GM18867 (cell line): Measurements from ENCODE around the gene FOXF1.

Source experiments
- ATAC-seq: cut with Tn5 transposase; IDR thresholded peaks from one replicate; pipeline ENCODE4 v1.9.1; 2021; ENCODE audit warnings: mild to moderate bottlenecking, moderate library complexity; ENCODE audit not compliant: unreplicated experiment

FOXF1 gene

DNA sequence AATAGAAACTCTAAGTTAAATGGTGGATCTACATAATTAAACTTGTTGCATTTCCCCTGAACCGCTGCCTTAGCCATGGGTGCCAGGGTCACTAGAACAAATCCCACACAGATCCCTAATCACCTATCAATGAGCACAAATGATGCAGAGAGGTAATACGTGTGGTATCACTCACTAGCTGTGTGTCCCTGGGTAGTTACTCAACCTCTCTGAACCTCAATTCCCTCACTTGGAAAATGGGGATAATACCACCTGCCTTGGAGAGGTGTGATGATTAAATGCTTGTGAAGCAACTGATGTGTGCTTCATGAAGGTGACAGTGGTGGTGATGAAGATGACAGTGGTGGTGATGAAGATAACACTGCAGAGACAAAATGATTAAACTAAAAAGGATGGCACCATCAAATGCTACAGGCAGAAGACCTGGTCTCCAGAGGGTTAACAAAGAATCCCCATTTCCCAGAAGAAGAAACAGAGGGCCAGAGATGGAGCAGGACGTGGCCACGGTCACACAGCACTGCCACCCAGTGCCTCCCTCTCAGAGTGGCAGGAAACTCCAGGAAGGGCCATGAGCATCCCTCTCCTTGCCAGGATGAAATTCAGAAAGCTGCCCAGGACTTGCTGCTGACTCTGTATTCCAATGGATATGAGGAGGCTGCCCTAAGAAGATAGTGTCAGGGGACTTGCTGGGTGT, 17.9 kb upstream of the FOXF1 start:
- ATAC-seq, result no peak

DNA sequence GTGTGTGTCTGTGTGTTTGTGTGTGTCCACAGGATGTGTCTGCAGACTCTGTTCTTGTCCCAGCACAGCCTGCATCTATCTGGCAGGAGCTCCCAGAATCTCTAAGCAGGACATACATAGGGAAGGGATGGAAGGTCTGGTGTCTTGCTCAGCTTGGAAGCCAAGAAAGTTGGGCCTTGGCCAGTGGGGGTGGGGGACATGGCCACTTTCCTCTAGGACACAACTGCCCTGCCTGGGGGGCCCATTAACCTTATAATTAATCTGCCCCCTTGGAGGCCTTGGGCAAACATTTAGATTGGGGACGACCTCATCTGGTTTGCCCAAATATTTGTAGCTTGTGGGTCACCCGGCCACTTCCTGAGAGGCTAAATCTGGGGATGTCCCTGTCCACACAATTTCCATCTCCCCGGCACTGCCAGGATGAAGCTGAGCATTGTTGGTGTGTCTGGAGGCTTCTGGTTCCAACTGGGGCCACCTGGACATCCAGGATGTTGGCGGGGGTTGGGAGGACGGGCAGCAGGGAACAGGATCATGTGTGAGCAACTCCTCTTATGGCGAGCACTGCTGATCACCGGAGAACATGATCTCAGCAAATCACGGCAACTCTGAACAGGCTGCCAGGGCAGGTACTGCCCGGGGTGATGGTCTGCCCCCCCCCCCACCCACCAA, 17.2 kb upstream of the FOXF1 start:
- no peak for ATAC-seq

DNA sequence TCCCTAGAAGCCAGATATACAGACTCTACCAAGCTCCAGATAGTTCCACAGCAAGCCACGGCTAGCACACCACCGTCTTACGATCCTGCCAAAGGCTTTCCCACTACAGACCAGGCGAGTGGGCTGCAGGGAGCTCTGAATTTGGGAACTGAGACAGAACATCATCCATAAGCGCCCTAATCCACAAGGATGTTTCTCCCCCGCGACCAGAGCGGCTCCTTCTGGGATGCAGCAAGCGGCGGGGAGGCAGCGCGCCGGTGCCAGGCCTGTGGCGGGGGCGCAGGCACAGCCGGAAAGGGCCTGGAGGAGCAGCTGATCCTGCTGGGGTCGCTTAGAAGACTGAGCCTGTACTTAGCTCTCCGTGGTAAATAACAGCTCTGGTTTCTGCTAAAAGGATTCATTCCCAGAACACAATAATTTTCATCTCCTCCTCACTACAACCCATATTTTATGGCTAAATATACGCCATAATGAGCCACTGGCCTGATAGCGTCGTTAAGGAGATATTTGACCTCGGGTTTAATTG, 16.2 kb upstream of the FOXF1 start:
- ATAC-seq, result no peak

DNA sequence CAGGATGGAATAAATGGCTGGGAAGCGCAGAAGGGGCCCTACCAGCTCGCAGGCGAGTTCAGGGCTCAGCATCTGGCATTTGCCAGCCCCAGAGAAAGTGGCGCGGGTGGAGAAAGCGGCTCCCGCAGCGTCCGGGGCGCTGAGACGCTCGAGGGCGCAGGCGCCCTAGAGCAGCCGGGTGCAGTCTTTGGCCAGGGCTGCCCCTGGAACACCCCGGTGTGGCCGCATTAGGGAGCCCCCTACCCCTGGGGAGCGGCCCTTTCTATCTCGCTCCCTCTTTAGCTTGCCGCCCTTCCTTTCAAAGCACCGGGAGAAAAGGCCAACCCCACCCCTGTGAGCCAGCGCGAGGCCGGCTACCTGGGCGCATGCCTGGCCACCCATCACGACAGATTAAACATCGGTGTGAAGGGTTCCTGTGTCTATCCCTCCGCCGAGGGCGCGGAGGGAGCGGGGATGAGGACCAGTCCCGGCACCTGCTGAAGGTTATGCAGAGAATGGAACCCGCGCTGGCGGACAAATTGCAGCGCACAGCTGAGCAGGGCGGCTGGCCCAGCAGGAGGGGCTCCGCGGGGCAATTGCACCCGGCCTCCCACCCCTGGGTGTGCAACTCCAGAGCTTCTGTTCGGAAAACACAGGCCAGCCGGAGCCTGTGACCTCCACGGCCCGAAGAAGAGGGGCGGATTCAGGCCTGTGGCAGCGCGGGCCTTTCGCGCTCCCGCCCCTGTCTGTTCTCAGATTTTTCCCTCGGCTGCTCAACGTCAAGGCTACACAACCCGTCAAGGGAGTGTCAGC, 15.6 kb upstream of the FOXF1 start:
- ATAC-seq, result no peak

DNA sequence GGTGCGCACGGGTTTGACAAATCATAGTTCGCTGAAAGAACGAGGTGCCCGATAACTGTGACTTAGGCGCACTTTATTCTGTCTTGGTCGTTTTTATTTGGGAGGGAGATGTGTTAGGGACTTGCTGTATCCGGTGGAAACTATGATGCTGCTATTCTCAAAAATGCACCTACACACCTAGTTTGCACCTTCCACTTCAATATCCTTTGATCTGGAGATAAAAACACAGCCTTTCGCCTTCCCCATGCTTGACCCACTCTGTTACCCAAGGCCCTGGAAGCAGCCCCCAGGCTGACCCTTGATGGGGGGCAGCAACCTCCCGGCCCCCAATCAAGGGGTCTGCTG, 15.0 kb upstream of the FOXF1 start:
- no peak for ATAC-seq

DNA sequence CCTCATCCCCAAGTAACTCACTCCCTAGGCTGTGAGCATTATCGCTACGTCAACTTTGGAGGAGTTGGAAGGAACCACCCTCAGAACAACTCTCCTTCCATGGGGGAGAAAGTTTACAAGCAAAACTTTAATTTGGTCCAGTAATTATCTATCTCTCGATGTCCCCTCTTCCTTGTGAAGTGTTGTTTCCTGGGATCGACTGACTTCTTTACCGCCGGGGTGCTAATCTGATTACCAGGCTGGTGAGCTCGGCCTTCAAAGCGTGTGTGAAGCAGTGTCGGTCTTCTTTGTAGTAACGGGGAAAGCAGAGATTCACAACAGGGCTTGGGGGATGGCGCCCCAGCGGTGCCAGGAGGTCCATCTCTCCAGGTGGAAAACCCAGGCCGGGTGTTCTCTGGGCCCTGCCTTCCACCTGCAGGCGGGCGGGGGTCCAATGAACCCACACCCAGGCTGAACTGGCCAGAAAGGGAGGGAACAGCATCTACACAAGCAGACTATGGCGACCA, 14.5 kb upstream of the FOXF1 start:
- ATAC-seq, result no peak

DNA sequence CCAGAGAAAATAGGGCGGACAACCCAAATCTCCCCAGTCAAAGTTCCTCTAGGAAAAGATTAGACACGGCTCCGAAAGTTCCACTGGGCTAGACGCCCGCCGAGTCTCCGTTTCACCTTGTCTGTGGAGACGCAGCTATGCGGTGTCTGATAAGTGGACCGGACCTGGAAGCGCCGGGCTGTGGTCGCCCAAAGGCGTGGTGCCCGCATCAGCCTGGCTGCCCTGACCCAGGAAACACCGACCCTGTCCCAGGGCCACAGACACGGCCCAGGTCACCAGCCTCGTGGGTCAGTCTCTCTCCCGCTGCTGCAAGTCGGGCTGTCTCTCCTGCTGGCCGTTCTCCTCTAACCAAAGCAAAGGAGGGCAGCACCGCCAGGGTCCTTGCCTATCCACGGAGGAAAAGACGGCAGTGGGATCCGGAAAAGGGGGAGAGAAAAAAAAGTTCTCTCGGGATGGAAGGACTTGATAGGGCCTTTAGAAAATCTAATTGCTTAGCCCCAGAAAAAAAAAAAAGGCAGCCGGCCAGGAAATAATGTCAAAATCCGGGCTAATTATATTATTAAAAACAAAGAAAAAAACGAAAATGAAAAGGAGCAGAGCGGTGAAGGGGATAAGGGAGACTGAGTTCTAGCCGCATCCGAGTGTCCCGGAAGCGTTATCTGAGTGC, 13.9 kb upstream of the FOXF1 start:
- no peak for ATAC-seq

DNA sequence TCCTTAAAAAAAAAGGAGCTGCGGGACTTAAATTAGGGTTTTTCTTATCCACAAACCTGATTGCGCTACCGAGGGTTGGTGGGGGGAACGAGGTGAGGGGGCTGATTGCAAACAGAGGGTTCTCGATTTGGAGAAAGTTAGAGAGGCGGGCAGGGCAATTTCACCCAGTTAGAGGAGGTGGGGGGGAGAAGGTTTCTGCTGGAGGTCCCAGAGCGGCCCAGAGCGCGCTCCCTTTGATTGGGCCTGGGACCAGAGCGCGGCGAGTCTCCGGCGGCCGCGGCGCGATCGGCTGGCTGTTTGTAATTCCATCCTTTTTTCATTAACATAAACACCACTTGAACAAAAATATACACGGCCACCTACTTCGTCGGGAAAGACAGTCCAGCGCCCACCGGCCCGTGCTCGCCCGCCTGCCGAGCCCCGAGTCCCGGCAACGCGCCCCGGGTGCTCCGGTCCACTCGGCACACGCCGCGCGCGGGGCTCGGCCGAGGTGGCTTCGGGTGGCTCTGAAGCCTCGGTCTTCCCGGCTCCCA, 13.3 kb upstream of the FOXF1 start:
- no peak for ATAC-seq

DNA sequence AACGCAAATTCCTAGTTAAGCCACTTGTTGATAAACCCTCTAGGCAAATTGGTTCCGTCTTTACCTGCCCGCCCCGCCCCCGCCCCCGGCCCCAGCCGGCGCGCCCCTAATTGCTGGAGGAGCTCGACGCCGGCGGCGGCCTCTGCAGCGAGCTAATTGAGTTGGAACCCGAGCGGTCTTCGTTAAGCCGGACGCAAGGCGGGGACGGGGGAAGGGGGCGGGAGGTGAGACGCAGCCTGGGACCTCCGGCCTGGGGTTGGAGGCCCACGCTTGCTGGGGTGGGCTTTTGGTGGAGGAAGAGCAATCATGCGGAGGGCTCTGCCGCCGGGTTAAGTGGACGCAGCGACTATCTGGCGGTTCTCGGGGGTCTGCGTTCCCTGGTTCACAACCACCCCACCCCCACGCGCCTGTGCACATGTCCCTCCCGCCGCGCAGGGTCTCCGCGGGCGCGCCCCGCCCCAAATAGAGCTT, 12.7 kb upstream of the FOXF1 start:
- ATAC-seq, result no peak

DNA sequence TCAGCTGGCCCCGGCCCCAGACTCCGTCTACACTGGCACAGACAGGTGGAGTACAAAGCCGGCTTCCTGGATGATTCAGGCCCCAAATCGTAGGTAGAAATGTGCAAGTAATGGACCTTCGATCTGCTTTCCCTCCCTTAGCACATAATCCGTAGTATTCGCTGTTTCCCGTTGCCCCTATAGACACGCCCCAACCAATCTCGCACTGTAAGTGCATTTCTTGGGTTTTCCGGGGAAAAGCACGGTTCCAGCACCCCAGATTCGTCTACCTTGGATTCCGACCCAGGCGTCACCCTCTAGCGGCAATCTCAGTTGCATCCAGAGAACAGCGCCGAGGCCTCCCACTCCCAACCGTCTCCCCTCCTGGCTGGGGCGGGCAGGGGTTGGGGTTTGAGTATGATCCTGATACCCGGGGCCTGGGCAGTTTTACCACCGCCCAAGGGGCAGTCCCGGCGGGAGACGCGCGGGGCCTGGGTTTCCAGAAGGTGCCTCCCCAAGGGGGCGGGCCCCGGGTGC, 12.1 kb upstream of the FOXF1 start:
- no peak for ATAC-seq

DNA sequence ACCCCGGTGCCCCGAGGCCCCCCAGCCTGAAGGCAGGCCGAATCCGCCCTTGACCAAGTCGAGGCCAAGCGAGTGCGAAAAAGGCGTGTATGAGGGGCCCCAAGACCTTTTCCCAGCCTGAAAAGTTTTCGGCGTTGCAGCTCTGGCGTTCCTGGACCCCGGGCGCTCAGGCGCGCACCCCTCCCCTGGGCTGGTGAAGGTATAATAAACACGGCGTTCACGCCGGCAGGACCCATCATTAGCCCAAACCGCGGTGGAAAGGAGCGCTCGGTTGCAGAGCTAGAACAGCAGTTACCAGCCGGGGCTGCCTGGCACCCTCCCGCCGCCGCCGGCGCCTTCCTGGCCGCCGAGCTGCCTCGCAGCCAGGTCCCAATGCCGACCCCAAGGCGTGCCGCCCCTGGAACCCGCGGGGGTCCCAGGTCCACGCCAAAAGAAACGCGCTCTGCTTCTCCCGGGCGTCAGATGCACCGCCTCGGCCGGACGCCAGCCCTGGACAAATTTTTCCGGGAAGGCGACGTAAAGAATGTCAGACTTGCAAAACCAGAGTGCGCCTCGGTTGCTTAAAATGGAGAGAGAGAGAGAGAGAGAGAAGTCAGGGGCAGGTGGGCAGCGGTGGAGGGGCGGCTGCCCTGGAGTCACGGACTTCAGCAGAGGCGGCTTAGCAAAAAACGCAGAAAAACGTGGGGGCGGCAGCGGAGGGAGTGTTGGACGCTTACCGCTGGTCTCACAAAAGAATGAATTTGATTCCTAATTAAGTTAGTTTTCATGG, 11.5 kb upstream of the FOXF1 start:
- no peak for ATAC-seq

DNA sequence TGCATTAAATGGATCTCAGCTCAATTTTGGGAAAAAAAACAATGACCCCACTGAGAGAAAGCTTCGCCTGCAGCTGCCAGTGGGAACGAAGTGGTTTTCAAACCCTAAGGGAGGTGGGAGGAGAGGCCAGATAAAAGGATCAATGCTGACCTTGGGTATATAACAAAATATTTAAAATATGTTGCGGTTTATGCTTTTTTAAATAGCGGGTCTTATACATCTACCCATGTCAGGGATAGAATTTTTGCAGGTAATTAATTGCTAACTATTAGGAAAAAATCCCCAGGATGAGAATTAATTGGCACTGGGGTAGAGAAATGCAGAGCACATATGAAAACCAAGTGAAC, 10.9 kb upstream of the FOXF1 start:
- ATAC-seq, result no peak

DNA sequence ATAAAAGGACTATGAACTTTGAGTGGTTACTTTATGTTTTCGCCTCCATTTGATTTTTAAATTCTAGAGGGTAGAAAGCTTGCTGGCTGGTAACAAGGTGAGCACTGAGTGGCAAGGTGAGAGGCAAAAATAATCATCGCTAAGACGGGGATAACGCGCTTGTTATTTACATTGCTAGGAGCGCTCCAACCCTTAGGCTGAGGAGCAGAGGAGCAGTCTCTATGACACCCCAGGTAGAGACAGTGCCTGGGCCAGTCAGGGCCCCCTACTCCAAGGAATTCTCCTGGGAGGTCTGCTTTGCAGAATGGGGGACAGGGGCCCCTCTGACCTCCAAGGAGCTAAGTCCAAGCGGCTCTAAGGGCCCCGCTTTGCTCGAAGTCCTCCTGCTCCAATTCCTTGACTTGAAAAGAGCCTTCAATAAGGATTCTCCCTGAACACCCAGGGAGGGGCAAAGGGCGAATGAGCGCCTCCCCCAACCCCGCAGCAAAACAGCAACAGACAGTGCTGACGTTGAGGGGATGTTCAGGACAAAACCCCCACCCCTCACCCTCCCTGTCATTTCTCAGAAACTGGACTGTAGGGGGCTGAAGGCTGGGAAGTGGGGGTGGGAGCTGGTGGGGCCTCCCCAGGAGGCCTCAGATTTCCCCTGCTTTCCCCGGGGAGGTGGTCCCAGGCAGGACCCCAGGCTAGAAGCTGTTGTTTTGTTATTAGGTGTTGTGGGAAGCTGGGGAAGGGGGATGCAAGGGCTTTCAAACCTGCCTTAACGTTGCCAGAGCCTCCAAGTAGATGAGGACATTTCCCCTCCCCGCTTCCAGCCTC, 10.2 kb upstream of the FOXF1 start:
- no peak for ATAC-seq

DNA sequence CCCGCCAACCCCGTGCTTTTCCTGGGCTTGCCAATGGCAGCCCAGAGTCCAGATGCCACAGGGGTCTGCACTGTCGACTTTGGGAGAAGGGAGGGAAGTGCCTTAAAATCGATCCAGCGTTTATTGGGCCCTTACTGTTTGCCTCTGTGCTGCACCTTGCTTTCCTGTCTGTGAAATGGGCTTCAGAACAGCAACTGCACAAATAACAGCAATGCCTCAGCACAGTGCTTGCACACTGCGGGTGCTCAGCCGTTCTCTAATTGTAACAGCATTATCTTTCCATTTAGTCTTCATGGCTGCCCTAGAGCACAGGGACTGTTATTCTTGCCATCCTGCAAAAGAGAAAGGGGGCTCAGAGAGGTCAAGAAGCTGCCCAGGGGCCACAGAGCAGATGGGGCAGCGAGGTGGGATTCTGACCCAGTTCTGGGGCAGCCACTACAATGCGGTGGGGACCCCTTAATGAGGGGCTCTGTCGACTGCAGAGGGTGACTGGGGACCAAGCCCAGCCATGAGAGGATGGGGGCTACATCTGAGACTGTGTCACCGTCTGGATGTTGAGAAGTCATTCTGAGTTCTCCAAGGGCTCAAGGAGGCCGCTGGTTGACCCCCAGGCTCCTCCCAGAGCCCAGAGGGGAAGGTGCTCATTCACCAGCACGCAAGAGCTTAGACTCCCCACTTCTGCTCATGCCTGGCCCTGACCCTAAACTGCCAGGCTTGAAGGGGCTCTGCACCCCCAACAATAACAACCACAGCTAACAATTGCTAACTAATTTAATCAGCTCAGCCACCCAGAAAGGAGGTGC, 9.4 kb upstream of the FOXF1 start:
- ATAC-seq, result no peak

DNA sequence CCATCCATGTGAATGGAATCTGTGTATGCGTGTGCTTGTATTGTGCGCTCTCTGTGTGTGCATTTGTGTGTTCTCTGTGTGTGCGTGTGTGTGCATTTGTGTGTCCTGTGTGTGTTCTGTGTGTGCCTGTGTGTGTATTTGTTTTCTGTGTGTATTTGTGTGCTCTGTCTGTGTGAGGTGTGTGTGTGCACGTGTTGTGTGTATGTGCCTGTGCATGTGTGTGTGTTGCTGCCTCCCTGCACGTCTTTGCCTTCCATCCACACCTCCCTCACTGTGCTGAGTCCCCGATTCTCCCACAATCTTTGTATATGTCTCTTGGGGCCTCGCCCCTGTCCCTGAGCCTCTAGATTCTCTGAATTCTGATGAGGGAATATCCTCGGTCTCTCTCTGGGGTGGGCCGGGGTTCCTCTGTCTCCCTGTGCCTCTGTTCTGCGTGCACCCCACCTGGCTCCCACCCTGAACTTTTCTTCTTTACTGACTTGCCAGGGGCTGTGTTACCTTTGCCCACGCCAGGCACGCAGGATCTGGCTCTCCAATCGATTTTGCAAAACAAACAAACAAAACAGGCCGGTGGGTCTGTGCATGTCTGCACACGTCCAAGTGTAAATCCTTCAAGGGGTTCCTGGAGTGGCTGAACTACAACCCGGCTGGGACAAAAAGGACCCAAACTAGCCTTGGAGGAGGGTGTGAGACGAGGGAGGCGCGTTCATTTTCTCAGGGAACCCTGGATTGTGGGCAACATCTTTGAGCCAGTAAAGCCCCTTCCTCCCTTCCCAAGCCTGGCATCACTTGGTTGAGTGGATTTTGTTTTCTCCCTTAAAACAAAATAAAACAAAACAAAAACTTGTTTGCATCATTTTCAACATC, 8.1 kb upstream of the FOXF1 start:
- ATAC-seq, result no peak

DNA sequence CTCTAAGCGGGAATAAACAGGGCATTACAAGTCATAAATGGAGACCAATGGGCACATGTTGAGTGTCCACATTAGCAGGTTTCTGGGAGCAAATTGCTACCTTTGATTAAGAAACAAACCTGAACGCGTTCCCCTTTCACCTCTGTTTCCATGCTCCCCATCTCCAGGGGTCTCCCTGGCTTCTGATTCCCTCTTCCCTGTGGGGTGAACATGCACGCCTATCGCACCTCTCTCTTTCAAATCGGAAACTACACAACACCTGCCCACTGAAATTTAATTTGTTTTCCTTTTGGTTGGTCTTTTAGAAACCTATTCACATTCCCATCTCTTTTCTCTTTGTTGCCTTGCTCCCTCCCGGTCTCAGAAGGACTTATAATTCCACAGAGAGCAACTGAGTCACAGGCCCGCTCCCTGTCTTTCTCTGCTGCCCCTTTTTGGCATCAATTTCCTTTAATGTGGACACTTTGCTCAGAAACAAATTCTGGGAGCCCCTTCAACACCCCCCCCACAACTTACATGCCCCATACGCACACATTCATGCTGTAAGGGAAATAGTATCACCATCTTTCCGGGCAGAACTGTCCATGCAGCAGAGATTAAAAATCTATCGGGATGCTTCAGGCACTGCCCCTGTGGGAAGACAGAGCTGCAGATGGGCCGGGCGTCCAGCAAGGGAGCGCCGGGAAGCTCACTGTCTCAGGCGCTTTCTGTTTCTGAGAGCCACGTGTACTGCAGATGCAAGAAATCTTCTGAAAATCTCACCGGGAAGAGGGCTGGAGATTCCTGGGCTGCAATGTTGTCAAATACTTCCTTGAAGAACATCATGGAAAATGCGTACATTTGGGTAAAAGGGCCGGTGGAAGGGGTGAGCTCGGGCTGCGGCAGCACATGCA, 7.2 kb upstream of the FOXF1 start:
- no peak for ATAC-seq
